HuH-7 (cell line): ENCODE data around the gene PALMD.

ENCODE experiments used
- DNase-seq: peaks from one replicate; pipeline ENCODE4 v3.0.0; 2011; ENCODE audit warnings: low spot score

Gene PALMD

GRCh38 chr1:99635664-99636063 lies 10.2 kb upstream of the PALMD start:
- no peak for DNase-seq

- DNase-seq = no peak
Observed at GRCh38 chr1:99636647-99637175, 9.2 kb upstream of the PALMD start.

DNA sequence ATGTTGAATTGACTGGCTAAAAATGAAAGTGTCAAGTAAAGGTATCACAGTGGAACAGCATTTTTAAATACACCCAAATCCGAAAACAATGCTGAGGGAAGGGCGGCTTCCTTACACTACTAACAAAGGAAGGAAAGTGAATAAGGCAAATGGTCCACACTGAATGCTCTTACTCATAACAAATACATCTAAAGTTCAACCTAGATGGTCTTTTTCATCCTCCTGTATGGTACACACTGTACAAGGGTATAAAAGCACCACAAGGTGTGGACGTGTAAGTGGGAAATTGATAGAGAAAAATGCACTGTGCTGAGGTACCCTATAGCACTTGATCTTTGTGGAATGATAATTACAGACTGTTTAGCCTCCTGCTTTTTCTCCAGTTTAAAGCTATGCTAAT lies 7.1 kb upstream of the PALMD start:
- no peak for DNase-seq

DNA sequence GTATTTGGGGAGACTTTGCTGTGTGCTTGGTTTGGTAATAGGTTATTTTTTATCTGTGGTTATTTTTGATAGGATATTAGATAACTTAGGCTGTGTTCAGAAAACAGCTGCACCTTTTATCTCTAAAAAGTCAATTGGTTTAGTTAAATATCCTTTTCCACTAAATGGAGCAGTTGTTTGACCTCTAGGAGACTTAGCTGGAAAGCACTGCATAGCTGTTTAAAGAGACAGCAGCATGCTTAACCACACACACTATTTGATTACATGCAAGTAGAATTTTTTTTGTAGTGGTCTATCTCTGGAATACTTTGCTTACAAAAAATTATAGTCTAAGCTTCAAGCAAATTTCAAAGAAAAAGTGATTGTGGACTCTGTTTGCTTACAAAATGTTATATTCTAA lies 6.5 kb upstream of the PALMD start:
- no peak for DNase-seq

DNA sequence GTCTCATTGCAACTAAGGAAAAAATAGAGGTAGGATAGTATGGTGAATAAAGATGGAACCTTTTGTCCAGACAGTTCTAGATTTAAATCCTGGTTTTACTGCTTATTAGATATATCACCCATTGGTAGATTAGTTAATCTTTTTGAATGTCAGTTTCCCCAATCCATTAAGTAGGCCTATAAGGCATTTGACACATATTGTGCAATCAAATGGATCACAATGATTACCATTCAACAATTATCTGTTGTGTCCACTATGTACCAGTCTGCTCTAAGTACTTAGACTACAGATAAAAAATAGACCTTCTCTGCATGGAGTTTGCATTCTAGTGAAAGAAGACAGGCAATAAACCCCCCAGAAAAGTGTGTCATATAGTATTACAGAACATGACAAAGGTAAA lies 6.0 kb upstream of the PALMD start:
- DNase-seq = no peak

GRCh38 chr1:99640672-99641071 lies 5.2 kb upstream of the PALMD start:
- DNase-seq = no peak

- no peak for DNase-seq
Observed at GRCh38 chr1:99641558-99641957, 4.4 kb upstream of the PALMD start.

GRCh38 chr1:99642053-99642452 lies 3.9 kb upstream of the PALMD start:
- no peak for DNase-seq

- no peak for DNase-seq
Observed at GRCh38 chr1:99643021-99643779, 2.7 kb upstream of the PALMD start.

DNA sequence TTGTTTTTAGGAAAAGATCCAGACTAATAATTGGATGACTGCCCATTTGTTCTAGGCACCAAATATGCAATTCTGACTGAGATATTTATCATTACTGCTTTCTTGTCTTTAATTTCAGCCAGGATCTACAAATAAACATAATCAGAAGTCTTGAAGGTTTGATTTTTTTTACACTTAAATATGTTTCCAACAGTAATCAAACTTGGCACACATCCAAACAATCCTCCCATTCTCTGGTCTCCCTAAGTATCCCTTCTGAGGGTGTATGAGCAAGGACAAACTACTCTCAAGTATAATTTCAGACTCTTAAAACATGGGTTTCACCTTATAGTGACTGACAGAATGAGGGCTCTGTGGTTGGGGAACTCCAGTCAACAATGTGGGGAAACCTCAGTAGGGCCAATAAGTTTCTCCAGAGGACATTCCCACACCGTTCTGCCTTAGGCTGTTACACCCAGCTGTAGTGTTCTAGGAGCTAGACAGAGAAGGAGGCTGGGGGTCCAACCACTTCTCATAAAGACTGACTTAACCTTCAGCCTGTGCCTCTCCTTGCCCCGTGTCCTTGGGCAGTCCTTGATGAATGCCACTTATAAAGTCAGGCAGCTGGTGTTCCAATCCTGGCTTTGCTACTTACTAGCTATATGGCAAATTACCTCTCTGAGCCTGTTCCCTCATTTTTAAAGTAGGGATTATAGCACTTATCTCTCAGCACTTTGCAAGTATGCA lies 1.5 kb upstream of the PALMD start:
- no peak for DNase-seq

GRCh38 chr1:99645203-99645602 lies 710 bp upstream of the PALMD start:
- no peak for DNase-seq

DNA sequence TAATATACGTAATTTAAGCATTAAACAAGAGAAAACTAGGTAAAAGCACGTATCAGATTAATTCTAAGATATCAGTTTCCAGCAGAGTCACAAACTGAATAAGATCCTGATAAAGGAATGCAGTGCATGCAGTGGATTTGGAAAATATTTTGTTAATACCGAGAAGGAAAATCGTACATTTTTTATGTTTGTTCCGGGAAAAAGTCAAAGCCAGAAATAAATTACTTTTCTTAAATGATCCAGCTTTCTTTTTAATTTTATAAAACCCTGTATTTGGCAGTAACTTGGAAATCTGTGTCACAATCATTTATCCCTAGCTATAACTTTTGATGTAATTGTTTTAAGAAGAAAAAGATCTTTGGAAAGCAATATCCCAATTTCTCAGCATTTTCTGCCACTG lies 955 bp downstream of the PALMD start:
- no peak for DNase-seq

GRCh38 chr1:99647490-99647889 lies 1.6 kb downstream of the PALMD start:
- DNase-seq = no peak

DNA sequence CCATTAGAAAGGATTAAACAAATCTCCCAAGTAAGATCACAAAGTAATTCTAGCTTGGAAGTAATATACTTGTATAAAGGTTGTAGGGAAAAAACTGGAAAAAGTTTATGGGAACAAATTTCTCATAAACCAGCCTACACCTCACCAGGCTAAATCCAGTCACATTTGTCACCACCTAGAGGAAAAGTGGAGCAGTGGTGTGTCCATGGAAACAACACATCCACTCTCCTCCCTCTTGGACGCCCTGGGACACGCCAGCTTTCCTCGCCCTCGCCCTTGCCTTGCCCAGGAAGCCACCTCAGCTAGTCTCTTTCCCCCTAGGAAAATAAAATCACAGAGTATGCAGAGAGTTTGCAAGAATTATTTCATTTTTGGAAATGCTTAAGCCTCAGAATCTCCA lies 2.2 kb downstream of the PALMD start:
- no peak for DNase-seq

DNA sequence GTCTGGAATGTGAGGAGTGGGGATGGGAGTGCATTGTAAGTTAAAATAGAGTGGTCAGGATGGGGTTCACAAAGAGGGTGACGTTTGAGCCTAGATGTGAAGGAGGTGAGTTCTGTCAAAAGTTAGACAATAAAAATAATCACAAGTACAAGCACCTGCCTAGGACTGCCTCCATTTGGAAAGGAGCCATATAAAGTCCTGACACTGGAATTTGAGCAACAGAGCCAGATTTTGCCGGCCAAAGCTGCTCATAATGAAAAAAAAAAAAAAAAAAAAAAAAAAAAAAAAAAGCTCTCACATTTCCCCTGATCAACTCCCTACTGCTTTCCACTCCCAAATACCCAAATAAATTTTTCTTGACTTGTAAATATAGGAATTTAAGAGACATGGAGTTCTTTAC lies 4.1 kb downstream of the PALMD start:
- DNase-seq = no peak

- DNase-seq = no peak
Observed at GRCh38 chr1:99650773-99651437, 5.0 kb downstream of the PALMD start.

DNA sequence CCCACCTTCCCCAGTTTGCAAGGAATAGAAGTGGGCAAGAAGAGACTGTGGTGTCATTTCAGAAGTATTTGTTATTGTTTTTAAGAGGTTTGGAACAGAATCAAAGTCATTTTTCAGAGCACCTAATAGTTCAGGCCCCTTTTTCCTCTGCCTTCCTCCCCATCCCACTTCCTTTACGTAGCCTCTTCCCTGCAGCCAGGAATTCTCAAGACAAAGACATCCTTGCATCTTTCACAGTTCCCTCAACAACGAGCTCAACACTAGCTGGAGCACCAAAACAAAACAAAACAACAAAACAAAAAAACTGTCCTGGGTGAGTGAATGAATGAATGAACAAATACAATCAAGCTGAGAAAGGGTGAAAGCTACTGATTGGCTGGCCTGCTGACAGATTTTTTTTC lies 7.0 kb downstream of the PALMD start:
- DNase-seq = no peak

DNA sequence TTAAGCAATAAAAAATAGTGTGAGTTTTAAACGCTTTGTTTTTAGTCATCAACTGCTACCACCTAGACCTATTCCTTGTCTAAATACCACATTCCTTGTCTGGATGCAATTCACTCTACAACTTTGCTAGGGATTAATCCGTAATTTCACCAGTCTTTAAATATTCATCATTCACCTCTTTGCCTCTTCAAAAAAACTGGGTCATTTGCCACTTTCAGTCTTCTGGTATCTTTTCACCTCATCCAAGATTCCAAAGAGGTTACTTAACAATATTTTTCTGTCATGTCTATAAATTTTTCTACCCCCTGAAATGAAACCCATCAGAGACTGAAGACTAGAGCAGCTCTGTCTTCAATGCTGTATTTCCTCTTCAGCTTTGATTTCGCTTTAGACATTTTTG lies 9.5 kb downstream of the PALMD start:
- no peak for DNase-seq

GRCh38 chr1:99656701-99657100 lies 10.8 kb downstream of the PALMD start:
- DNase-seq = no peak

GRCh38 chr1:99657213-99658030 lies 11.5 kb downstream of the PALMD start:
- DNase-seq = no peak

GRCh38 chr1:99658031-99658290 lies 12.0 kb downstream of the PALMD start:
- no peak for DNase-seq

DNA sequence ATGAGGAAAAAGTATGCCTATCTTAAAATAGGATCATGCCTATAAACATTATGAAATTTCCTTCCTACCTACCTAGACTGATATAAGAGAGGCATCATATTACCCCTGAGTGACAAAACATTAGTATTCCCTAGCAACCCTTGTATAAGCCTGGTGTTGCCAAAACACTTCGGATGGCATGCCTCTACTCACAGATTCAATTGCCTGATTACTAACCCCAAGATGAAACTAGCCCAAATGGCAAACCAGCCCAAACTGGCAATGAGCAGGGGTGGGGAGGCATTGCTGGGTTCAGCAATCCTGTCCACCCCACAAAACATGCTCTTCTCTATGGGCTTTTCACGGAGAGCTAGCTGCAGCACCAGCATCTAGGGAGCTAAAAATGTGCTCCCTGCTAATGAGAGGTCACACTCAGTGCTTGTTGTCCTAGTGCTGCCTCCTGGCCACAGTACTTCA lies 13.9 kb downstream of the PALMD start:
- DNase-seq = no peak
